AG04450 (cell line): ENCODE measurements around the gene PPM1J. TPM values are rescaled to one million over a fixed set of nuclear protein-coding genes. Genes with fewer than 3 reads are reported as not detected.

Source experiments
- CTCF ChIA-PET: fragments of 300-600, 350-600 bp; formaldehyde crosslinking; extraction: SDS; loops from one replicate; lab custom pipeline; 2022; ENCODE audit warnings: antibody characterized with exemption, inconsistent platforms; lab: Charles Lee
- POLR2A ChIA-PET: fragments of 350-600 bp; formaldehyde crosslinking; extraction: SDS; loops from one replicate; lab custom pipeline; 2021; ENCODE audit warnings: antibody characterized with exemption, inconsistent platforms; lab: Yijun Ruan, JAX
- DNase-seq: peaks from one replicate; pipeline ENCODE4 v3.0.0-alpha.2; 2011; ENCODE audit warnings: low read depth, low spot score
- H3K27ac ChIP-seq: one replicate; pipeline ENCODE4 v1.5.1; 2012; ENCODE audit warnings: low read depth, low read length, control low read depth
- H3K27me3 ChIP-seq: one replicate; pipeline ENCODE4 v1.6.0; 2012; ENCODE audit warnings: low read length; ENCODE audit not compliant: control insufficient read depth, insufficient read depth
- H3K4me3 ChIP-seq: 2 replicates; pipeline ENCODE4 v1.5.1; 2011; ENCODE audit warnings: mild to moderate bottlenecking, low read depth, low read length, control low read depth
- H3K9me3 ChIP-seq: 2 replicates; pipeline ENCODE4 v1.5.1; 2012; ENCODE audit warnings: low read length; ENCODE audit not compliant: control insufficient read depth, insufficient read depth
- polyA plus RNA-seq: library from polyadenylated mRNA; depleted of rRNA; stranded (reverse); fragments of >200 nt; gene quantifications from 2 replicates; pipeline ENCODE4 v1.2.3, GENCODE V29; 2011
- TF ChIP-seq, protein P1 (sequence below): IDR thresholded peaks from 2 replicates; pipeline ENCODE4 v1.5.1; 2011; ENCODE audit warnings: low read depth, low read length, control low read depth, inconsistent platforms

PPM1J gene
- polyA plus RNA-seq, 1 experiment = 1.3 TPM

DNA sequence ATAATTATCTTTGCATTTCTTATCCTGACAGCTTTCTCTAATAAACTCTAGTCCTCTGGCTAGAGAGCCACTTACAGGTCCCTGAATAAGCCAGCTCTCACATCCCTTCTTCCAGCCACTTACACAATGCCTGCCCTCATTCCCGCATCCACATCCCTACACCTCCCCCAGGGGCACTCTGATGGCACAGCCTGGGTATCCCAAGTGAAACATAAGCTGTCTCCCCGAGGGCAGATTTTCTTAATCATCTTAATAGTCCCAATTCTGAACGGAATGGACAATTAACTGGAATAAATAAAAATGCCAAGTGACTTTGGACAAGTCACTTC, 13.1 kb downstream of the PPM1J start:
- no peak for DNase-seq
- POLR2A ChIA-PET = interaction anchor here (1.3 kb wide), 1 partner anchor 28 kb away, joined by 4 read pairs; the partner anchor contains the start of gene MOV10
- no peaks in the 10 kb centered on the region for H3K27me3 ChIP-seq
- H3K9me3 ChIP-seq = no peaks in the 10 kb centered on the region
- TF ChIP-seq, protein P1, sequence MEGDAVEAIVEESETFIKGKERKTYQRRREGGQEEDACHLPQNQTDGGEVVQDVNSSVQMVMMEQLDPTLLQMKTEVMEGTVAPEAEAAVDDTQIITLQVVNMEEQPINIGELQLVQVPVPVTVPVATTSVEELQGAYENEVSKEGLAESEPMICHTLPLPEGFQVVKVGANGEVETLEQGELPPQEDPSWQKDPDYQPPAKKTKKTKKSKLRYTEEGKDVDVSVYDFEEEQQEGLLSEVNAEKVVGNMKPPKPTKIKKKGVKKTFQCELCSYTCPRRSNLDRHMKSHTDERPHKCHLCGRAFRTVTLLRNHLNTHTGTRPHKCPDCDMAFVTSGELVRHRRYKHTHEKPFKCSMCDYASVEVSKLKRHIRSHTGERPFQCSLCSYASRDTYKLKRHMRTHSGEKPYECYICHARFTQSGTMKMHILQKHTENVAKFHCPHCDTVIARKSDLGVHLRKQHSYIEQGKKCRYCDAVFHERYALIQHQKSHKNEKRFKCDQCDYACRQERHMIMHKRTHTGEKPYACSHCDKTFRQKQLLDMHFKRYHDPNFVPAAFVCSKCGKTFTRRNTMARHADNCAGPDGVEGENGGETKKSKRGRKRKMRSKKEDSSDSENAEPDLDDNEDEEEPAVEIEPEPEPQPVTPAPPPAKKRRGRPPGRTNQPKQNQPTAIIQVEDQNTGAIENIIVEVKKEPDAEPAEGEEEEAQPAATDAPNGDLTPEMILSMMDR = no peak
- H3K27ac ChIP-seq = no peak overlapping the region
- no peak overlapping the region for H3K4me3 ChIP-seq
- CTCF ChIA-PET = interaction anchor here (0.5 to 1.3 kb wide), 2 partner anchors 27 to 292 kb away, joined by 3 to 6 read pairs; partner anchors contain the start of gene MOV10

DNA sequence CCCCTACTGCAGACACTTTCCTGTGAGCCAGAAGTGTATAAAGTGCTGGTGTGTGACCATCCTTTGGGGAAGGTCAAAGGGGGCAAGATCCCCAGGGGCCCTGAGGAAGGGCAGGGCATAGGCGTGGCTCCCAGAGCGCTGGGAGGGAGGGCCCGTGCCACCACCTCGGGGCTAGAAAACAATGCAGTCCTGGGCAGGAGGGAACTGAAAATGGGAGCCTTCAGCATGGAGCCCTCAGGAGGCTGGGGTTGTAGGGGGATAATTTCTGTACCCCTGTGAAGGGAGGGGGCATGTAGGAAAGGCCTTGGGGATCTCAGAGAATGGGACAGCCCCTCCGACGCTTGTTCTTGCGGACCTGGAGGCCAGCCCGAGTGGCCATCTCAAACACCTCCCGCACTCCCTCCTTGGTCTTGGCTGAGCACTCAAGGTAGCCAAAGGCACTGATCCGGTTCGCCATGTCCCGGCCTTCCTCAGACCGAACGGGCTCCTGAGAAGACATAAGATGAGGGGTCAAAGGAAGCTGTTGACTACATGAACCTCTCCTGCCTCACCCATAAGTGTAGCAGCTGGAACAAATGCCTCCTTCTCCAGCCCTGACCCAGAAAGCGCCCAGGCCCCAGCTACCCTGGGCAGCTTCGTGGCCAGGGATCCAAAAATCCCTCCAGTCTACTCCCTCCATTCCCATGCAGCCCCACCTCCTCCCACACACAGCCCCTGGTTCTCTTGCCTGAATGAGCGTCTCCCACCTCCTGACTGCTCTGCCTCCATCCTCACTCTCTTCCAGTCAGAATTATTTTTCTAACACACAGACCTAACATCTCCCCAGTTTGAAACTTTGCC, 13.7 kb downstream of the PPM1J start:
- TF ChIP-seq, protein P1 = no peak
- CTCF ChIA-PET = interaction anchor here (0.5 to 1.3 kb wide), 3 partner anchors 18 to 291 kb away, joined by 3 to 6 read pairs (median 3); partner anchors contain the start of gene MOV10

DNA sequence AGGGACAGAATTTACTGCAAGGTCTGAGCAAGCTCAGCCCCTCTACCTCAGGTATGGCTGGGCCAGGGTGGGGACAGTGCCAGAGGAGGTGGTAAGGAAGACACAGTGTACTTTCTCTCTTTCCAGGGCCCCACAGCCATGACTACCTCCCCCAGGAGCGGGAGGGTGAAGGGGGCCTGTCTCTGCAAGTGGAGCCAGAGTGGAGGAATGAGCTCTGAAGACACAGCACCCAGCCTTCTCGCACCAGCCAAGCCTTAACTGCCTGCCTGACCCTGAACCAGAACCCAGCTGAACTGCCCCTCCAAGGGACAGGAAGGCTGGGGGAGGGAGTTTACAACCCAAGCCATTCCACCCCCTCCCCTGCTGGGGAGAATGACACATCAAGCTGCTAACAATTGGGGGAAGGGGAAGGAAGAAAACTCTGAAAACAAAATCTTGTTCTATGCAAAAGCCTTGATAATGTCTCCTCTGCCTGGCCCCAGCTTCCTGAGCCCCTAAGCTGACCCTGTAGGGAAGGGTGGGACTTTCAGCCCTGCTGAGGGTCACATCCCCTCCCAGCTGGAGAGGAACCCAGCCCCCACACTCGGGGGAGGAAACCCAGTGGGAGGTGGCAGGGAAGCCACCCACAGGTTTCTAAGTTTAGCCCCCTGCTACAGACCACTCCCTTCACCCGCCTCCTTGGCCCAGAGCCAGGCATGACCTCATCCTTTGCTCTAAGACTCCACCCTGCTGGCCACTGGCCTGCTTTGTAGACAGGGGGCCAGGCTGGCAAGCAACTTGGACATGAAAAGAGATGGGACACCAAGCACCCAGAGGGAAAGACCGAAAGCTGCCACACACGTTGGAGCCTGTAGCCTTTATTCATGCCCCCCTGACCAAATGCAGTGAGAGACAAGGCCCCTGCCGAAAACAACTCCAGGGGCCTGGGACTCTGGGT, 14.6 kb downstream of the PPM1J start:
- no peaks in the 10 kb centered on the region for H3K9me3 ChIP-seq
- CTCF ChIA-PET = interaction anchor here (1.0 to 1.4 kb wide), 5 partner anchors 14 to 87 kb away, joined by 3 to 5 read pairs (median 4); partner anchors contain the start of genes MOV10 and PPM1J
- no peaks in the 10 kb centered on the region for H3K27me3 ChIP-seq
- TF ChIP-seq, protein P1 = no peak; the same call in 1 of the 2 replicates
- peak overlapping the region; percentile 92 for H3K27ac ChIP-seq
- DNase-seq = peak; percentile 89
- peak overlapping the region; percentile 17; the same call in 1 of the 2 replicates for H3K4me3 ChIP-seq
- POLR2A ChIA-PET = interaction anchor here (1.5 kb wide), 1 partner anchor 26 kb away, joined by 12 read pairs; the partner anchor contains the start of gene MOV10

More for the DNA sequence above, 13.7 kb downstream of the PPM1J start:
- Histone ChIP-seq H3K9me3 (no peaks in the 10 kb centered on the region), H3K27ac (peak overlapping the region; percentile 92), H3K4me3 (0 out of 2 replicates have a peak overlapping the region, but pooled peaks have one; percentile 7), H3K27me3 (no peaks in the 10 kb centered on the region)
- DNase-seq = no peak
- POLR2A ChIA-PET = interaction anchor here (1.3 to 1.5 kb wide), 2 partner anchors 27 kb away, joined by 4 to 12 read pairs; partner anchors contain the start of gene MOV10

DNA sequence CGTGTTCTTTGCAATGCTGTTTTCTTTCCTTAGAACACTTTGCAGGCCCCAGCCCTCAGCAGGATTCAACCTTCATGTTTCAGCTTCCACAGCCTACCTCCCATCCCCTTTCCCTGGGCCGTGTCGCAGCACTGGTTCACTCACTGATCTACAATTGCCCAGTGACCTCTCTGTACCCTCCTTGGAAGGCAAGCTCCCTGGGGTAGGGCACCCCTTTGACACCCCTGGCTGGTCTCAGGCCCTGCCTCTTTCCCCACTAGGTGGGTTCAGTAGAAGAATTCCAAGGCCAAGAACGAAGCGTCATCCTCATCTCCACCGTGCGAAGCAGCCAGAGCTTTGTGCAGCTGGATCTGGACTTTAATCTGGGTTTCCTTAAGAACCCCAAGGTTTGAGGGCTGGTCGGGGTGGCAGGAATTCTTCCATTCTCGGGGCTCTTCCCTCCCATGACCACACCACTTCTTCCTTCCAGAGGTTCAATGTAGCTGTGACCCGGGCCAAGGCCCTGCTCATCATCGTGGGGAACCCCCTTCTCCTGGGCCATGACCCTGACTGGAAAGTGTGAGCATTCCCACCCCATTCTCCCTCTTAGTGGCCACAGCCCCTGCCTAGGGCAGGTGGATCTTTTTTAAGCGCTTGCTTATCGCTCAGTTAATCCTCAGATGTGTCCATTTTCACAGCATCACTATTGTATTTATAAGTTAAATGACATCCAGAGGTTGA, 15.5 kb downstream of the PPM1J start:
- CTCF ChIA-PET = interaction anchor here (1.0 to 1.4 kb wide), 5 partner anchors 13 to 86 kb away, joined by 3 to 5 read pairs (median 4); partner anchors contain the start of genes MOV10 and PPM1J
- H3K27me3 ChIP-seq = no peaks in the 10 kb centered on the region
- H3K9me3 ChIP-seq = no peaks in the 10 kb centered on the region
- TF ChIP-seq, protein P1 = no peak
- H3K4me3 ChIP-seq = no peak overlapping the region
- no peak for DNase-seq
- POLR2A ChIA-PET = interaction anchor here (1.2 to 1.5 kb wide), 2 partner anchors 25 kb away, joined by 5 to 12 read pairs; partner anchors contain the start of gene MOV10
- H3K27ac ChIP-seq = peak overlapping the region; percentile 39
